Measurements from ENCODE around the gene RFPL3.

GRCh38 chr22:32348031-32348611 lies 9.5 kb upstream of the RFPL3 start:
- TF ChIP-seq CTCF (IDR thresholded peaks at IDR 0.05) = no peak
- TF ChIP-seq, protein P1, sequence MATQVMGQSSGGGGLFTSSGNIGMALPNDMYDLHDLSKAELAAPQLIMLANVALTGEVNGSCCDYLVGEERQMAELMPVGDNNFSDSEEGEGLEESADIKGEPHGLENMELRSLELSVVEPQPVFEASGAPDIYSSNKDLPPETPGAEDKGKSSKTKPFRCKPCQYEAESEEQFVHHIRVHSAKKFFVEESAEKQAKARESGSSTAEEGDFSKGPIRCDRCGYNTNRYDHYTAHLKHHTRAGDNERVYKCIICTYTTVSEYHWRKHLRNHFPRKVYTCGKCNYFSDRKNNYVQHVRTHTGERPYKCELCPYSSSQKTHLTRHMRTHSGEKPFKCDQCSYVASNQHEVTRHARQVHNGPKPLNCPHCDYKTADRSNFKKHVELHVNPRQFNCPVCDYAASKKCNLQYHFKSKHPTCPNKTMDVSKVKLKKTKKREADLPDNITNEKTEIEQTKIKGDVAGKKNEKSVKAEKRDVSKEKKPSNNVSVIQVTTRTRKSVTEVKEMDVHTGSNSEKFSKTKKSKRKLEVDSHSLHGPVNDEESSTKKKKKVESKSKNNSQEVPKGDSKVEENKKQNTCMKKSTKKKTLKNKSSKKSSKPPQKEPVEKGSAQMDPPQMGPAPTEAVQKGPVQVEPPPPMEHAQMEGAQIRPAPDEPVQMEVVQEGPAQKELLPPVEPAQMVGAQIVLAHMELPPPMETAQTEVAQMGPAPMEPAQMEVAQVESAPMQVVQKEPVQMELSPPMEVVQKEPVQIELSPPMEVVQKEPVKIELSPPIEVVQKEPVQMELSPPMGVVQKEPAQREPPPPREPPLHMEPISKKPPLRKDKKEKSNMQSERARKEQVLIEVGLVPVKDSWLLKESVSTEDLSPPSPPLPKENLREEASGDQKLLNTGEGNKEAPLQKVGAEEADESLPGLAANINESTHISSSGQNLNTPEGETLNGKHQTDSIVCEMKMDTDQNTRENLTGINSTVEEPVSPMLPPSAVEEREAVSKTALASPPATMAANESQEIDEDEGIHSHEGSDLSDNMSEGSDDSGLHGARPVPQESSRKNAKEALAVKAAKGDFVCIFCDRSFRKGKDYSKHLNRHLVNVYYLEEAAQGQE (IDR thresholded peaks at IDR 0.05; ENCODE audit: insufficient read depth in 1 of 2, low read depth in 2 of 2, low read length in 1 of 2) = no peak
